Ishikawa (cell line): ENCODE results near the gene CCSER1.

Experiments used
- CEBPB ChIP-seq: IDR thresholded peaks from 2 replicates; pipeline ENCODE4 v1.6.1; 2012
- CREB1 ChIP-seq: IDR thresholded peaks from 2 replicates; pipeline ENCODE4 v1.6.1; 2012; ENCODE audit warnings: low read depth
- EGR1 ChIP-seq: IDR thresholded peaks from 2 replicates; pipeline ENCODE4 v1.6.1; 2012
- EP300 ChIP-seq: IDR thresholded peaks from 2 replicates; pipeline ENCODE4 v1.6.1; 2012; ENCODE audit warnings: borderline replicate concordance
- FOXM1 ChIP-seq: IDR thresholded peaks from 2 replicates; pipeline ENCODE4 v1.6.1; 2012; ENCODE audit warnings: low read depth, borderline replicate concordance
- NFIC ChIP-seq: IDR thresholded peaks from 2 replicates; pipeline ENCODE4 v1.6.1; 2012
- RAD21 ChIP-seq: IDR thresholded peaks from 2 replicates; pipeline ENCODE4 v1.6.1; 2012; ENCODE audit warnings: low read depth
- TAF1 ChIP-seq: IDR thresholded peaks from 2 replicates; pipeline ENCODE4 v1.6.1; 2012; ENCODE audit warnings: low read depth, mild to moderate bottlenecking
- TCF12 ChIP-seq: IDR thresholded peaks from 2 replicates; pipeline ENCODE4 v1.6.1; 2012; ENCODE audit warnings: low read depth
- TEAD4 ChIP-seq: IDR thresholded peaks from 2 replicates; pipeline ENCODE4 v1.6.1; 2012
- YY1 ChIP-seq: IDR thresholded peaks from 2 replicates; pipeline ENCODE4 v1.6.1; 2012; ENCODE audit warnings: low read depth
- ZBTB7A ChIP-seq: IDR thresholded peaks from 2 replicates; pipeline ENCODE4 v1.6.1; 2012; ENCODE audit warnings: low read depth
- TF ChIP-seq, protein P1 (sequence below): IDR thresholded peaks from 2 replicates; pipeline ENCODE4 v1.6.1; 2012
- TF ChIP-seq, protein P2 (sequence below): IDR thresholded peaks from 2 replicates; pipeline ENCODE4 v1.6.1; 2012
- TF ChIP-seq, protein P3 (sequence below): IDR thresholded peaks from 2 replicates; pipeline ENCODE4 v1.6.1; 2012; ENCODE audit warnings: low read depth, mild to moderate bottlenecking

Gene CCSER1

DNA sequence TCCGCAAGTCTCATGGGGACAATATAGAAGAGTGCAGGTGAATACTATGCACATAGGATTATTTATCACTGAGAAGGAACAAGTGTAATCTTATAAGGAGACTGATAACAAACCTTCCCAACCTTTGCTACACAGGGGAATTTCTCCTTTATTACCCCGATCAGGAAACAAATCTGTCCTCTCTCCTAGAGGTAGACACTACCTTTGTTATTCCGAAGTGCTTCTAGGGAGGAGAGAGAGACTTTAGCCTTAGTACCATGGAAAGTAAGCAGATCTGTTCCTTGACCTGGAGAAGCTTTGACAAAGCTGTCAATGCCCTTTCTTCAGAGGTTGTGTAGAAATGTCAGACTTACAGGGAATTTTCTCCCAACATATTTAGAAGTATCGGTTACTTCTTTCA lies 475.5 kb downstream of the CCSER1 start:
- TF ChIP-seq ZBTB7A = no peak
- TF ChIP-seq RAD21 = no peak
- TF ChIP-seq NFIC = no peak
- TF ChIP-seq, protein P1, sequence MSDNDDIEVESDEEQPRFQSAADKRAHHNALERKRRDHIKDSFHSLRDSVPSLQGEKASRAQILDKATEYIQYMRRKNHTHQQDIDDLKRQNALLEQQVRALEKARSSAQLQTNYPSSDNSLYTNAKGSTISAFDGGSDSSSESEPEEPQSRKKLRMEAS = no peak
- TF ChIP-seq, protein P2, sequence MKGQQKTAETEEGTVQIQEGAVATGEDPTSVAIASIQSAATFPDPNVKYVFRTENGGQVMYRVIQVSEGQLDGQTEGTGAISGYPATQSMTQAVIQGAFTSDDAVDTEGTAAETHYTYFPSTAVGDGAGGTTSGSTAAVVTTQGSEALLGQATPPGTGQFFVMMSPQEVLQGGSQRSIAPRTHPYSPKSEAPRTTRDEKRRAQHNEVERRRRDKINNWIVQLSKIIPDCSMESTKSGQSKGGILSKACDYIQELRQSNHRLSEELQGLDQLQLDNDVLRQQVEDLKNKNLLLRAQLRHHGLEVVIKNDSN = no peak
- no peak for TF ChIP-seq CREB1
- no peak for TF ChIP-seq FOXM1
- no peak for TF ChIP-seq CEBPB
- no peak for TF ChIP-seq TEAD4

DNA sequence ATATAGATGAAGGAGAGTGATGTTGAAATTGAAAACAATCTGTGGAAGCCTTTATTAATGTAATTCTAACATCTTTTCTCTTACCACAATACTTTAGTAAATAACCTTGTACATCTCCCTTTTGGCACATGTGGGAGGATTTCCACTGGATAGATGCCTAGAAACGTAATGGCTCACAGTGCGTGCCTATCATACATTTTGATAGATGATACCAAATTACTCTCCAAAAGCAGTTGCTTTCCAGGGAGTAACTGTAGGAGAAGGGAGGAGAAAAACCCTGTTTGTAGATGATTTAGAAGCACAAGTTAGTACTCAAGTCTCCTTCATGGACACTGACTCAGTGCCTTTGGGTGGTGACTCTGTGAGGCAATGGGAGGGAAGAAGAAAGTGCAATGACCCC lies 476.3 kb downstream of the CCSER1 start:
- TF ChIP-seq RAD21 (no peak), EP300 (no peak), TCF12 (no peak), EGR1 (no peak), TAF1 (no peak), CEBPB (no peak), FOXM1 (no peak), CREB1 (no peak), TEAD4 (no peak)
- TF ChIP-seq, protein P1 = no peak

DNA sequence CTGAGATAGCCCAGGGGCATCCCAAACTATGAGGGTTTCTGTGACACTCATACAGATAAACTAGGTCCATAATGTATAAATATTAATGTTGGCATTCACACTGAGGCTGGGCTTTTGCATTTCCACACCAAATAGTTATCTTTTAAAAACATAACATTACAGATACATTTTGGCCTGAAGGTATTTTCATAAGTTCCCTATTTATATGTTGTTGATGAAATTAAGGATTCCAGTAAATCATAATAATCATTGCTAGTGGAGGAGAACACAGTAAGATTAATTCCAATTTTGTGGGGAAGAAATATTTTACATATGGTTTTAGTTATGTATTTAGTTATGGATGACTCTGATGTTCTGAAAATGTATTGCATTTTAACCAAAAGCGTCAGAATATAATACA lies 479.6 kb downstream of the CCSER1 start:
- TF ChIP-seq TCF12 (no peak), EGR1 (no peak), YY1 (no peak), NFIC (no peak)
- TF ChIP-seq, protein P1 = no peak

DNA sequence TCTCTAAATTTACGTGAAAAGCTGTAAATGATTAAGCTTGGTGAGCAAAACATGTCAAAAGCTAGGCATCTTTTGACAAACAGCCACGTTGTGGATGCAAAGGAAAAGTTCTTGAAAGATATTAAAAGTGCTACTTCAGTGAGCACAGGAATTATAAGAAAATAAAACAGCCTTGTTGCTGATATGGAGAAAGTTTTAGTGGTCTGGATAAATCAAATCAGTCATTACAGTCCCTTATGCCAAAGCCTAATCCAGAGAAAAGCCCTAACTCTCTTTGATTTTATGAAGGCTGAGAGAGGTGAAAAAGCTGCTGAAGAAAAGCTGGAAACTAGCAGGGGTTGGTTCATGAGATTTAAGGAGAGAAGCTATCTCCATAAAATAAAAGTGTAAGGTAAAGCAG lies 487.2 kb downstream of the CCSER1 start:
- TF ChIP-seq YY1 (no peak), TCF12 (no peak), ZBTB7A (no peak), RAD21 (no peak), EGR1 (no peak), TEAD4 (no peak), NFIC (no peak), CEBPB (no peak), FOXM1 (no peak), TAF1 (no peak), CREB1 (no peak), EP300 (no peak)
- TF ChIP-seq, protein P1 = no peak
- TF ChIP-seq, protein P3, sequence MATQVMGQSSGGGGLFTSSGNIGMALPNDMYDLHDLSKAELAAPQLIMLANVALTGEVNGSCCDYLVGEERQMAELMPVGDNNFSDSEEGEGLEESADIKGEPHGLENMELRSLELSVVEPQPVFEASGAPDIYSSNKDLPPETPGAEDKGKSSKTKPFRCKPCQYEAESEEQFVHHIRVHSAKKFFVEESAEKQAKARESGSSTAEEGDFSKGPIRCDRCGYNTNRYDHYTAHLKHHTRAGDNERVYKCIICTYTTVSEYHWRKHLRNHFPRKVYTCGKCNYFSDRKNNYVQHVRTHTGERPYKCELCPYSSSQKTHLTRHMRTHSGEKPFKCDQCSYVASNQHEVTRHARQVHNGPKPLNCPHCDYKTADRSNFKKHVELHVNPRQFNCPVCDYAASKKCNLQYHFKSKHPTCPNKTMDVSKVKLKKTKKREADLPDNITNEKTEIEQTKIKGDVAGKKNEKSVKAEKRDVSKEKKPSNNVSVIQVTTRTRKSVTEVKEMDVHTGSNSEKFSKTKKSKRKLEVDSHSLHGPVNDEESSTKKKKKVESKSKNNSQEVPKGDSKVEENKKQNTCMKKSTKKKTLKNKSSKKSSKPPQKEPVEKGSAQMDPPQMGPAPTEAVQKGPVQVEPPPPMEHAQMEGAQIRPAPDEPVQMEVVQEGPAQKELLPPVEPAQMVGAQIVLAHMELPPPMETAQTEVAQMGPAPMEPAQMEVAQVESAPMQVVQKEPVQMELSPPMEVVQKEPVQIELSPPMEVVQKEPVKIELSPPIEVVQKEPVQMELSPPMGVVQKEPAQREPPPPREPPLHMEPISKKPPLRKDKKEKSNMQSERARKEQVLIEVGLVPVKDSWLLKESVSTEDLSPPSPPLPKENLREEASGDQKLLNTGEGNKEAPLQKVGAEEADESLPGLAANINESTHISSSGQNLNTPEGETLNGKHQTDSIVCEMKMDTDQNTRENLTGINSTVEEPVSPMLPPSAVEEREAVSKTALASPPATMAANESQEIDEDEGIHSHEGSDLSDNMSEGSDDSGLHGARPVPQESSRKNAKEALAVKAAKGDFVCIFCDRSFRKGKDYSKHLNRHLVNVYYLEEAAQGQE = no peak
- TF ChIP-seq, protein P2 = no peak

DNA sequence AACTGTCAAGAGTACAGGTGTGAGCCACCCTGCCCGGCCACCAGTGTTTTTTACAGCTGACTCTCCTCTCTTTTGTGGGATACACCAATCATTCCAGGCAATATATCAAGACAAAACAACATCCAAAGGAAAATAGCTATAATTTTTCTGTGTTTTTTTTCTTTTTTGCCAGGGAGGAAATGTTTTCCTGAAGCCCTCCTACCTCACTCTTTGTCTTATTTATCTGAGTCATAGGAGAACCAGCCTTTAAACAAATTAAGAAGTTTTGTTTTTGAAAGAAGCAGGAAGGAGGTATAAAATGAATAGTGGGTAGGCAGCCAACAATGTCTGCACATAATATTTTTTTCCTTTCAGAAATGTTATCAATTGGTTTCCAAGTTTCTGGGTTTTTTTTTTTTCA lies 493.9 kb downstream of the CCSER1 start:
- TF ChIP-seq ZBTB7A = no peak
- TF ChIP-seq CEBPB = no peak
- TF ChIP-seq TCF12 = no peak
- TF ChIP-seq NFIC = no peak
- no peak for TF ChIP-seq TAF1
- no peak for TF ChIP-seq FOXM1
- TF ChIP-seq EP300 = no peak
- TF ChIP-seq, protein P1 = no peak
- TF ChIP-seq CREB1 = no peak
- TF ChIP-seq RAD21 = no peak
- TF ChIP-seq, protein P2 = no peak

DNA sequence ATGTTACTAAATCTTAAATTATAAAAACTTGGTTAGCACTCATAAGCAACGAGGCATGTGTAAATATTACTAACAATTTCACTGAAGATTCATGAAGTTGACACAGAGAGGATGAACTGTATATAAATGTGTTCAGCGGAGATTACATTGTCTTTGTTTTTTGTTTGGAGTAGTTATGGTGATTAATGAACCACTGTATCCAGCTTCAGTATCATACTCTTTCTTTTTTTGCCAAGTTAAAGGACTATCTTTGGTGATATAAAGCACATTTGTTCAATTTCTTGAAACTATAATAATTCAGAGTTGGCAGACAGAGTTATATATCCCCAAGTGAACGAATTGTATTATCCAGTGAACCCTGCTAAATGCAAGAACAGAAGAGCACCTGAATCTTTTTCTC lies 497.6 kb downstream of the CCSER1 start:
- TF ChIP-seq EP300 (no peak), TCF12 (no peak), ZBTB7A (no peak), CREB1 (no peak), TAF1 (no peak), NFIC (no peak), EGR1 (no peak)
- TF ChIP-seq, protein P2 = no peak
- TF ChIP-seq, protein P1 = no peak
